Mucosa of descending colon (tissue), 3 donors: Measurements from ENCODE around the gene LRP1B. TPM values are rescaled to one million over a fixed set of nuclear protein-coding genes. Genes with fewer than 3 reads are reported as not detected.

Experiments used
- ATAC-seq: fragments of 200-7000 bp; cut with Tn5 transposase; one replicate; pipeline ENCODE4 v1.9.1; 2020; ENCODE audit warnings: mild to moderate bottlenecking, moderate library complexity
- DNase-seq, 3 donors: peaks; one replicate each; pipeline ENCODE4 v3.0.0-alpha.2; 2020
- H3K36me3 ChIP-seq: fragments of 200-600 bp; one replicate; pipeline ENCODE4 v1.8.0; 2021; ENCODE audit warnings: low read depth, mild to moderate bottlenecking
- H3K4me1 ChIP-seq: fragments of 200-600 bp; one replicate; pipeline ENCODE4 v1.8.0; 2021; ENCODE audit warnings: low read depth, mild to moderate bottlenecking
- H3K4me3 ChIP-seq: fragments of 200-600 bp; one replicate; pipeline ENCODE4 v1.8.0; 2021; ENCODE audit warnings: mild to moderate bottlenecking
- H3K9me3 ChIP-seq: fragments of 200-600 bp; one replicate; pipeline ENCODE4 v1.8.0; 2021; ENCODE audit warnings: mild to moderate bottlenecking
- intact Hi-C, 2 donors: fragments of 100-400 bp; cut with DNase I in 1 of 2; cut with micrococcal nuclease in 1 of 2; formaldehyde crosslinking; loops; one replicate each; pipeline versions ENCODE4 v1.11.0 to v1.11.1; 2022; cut with DNase I, micrococcal nuclease
- total RNA-seq, 3 donors: library from RNA; stranded (reverse); fragmentation: NEBNext Ultra II Directional in 2 of 3; extraction: Animal tissue kit (Norgen Biotek cat#: 25700) in 2 of 3; gene quantifications; one replicate each; pipeline versions ENCODE4 v1.2.1 to v1.2.4, GENCODE V29; 2021 to 2023
- TF ChIP-seq, protein P1 (sequence below): fragments of 200-600 bp; IDR thresholded peaks from one replicate; pipeline ENCODE4 v1.8.0; 2022; ENCODE audit warnings: antibody characterized with exemption, mild to moderate bottlenecking
- donor health status: DM: no; HTN: no; CAD: no; lungs with moderate emphysema.
- donor health status: DM: no; HTN: no; CAD: no.
- donor health status: DM: no; HTN: yes; CAD: no.

The LRP1B gene
- total RNA-seq, 3 donors from 2014 or later: 0.12 to 1.6 (median 0.20) TPM

DNA sequence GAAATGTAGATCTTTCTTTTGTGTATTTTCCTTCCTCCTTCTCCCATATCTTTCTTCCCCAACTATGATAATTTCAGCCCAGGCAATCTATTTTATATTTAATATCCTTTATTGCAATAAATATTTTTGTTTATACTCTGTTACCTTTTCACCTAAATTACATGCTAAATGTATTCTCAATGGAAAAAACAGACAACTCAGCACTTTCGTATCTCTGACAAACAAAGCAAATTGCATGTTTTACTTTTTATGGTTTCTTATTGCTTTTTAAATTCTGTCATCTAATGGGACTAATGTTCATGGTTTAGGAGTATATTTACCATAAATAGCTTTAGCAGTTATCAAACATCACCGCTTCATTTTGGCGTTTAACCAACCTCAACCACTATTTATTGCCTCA lies 74.0 kb downstream of the LRP1B start:
- no peak overlapping the region for H3K4me3 ChIP-seq
- H3K36me3 ChIP-seq: no peaks in the 10 kb centered on the region
- intact Hi-C loops: no loop called here
- DNase-seq (no peak), ATAC-seq (no peak)
- no peaks in the 10 kb centered on the region for H3K9me3 ChIP-seq
- TF ChIP-seq, protein P1, sequence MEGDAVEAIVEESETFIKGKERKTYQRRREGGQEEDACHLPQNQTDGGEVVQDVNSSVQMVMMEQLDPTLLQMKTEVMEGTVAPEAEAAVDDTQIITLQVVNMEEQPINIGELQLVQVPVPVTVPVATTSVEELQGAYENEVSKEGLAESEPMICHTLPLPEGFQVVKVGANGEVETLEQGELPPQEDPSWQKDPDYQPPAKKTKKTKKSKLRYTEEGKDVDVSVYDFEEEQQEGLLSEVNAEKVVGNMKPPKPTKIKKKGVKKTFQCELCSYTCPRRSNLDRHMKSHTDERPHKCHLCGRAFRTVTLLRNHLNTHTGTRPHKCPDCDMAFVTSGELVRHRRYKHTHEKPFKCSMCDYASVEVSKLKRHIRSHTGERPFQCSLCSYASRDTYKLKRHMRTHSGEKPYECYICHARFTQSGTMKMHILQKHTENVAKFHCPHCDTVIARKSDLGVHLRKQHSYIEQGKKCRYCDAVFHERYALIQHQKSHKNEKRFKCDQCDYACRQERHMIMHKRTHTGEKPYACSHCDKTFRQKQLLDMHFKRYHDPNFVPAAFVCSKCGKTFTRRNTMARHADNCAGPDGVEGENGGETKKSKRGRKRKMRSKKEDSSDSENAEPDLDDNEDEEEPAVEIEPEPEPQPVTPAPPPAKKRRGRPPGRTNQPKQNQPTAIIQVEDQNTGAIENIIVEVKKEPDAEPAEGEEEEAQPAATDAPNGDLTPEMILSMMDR: no peak
- no peaks in the 10 kb centered on the region for H3K4me1 ChIP-seq

DNA sequence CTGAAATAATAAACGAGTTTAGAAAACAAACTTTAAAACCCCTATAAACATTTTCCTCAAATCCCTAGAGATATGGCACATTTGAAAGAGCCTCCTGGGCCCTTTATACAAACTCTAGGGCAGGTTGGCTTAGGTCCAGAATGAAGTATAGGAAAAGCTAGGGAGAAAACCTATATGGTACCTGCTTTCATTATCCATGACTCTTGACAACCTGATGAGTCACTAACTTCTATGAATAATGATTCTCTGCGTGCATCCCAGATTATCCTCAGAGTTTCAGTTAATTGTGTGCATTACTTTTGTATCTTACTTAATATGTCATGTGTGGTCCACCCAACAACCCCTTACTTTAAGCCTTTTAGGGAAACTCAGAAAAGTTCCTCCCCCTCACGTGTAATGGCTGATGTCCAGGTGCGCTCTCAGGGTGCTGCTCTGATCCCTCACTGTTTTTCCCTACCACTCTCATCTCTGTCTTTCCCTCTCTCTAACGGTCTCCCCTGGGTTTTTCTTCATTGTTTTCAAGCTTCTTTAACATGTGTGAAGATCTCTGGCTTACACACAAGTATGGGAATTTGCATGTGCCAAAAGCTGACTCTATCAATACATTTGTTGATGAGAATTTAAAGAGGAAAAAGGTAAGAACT lies 78.5 kb downstream of the LRP1B start:
- Histone ChIP-seq H3K9me3 (no peaks in the 10 kb centered on the region), H3K36me3 (no peaks in the 10 kb centered on the region), H3K4me1 (no peaks in the 10 kb centered on the region), H3K4me3 (no peak overlapping the region)
- ATAC-seq (no peak), DNase-seq (no peak)
- TF ChIP-seq, protein P1: no peak
- intact Hi-C loops: no loop called here

DNA sequence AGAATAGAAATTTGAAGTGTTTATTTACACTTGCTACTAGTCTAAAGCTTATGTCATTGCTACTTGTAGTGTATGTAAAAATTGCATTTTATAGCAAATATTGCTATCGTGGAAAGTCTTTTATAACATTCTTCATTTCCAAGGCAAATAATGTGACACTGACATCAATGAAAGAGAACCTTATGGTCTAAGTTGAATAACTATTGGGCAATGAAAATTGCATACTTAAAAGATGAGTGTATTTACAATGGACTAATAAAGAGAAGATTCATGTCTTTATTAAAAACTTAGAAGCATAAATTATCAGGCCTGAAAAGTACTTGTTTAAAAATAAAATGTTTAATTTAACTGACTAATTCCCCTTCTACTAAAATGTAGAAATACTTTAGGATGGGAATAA lies 82.2 kb downstream of the LRP1B start:
- H3K4me1 ChIP-seq: no peaks in the 10 kb centered on the region
- intact Hi-C loops: no loop called here
- TF ChIP-seq, protein P1: no peak
- no peak overlapping the region for H3K4me3 ChIP-seq
- DNase-seq (no peak), ATAC-seq (no peak)
- H3K9me3 ChIP-seq: no peaks in the 10 kb centered on the region
- H3K36me3 ChIP-seq: no peaks in the 10 kb centered on the region

DNA sequence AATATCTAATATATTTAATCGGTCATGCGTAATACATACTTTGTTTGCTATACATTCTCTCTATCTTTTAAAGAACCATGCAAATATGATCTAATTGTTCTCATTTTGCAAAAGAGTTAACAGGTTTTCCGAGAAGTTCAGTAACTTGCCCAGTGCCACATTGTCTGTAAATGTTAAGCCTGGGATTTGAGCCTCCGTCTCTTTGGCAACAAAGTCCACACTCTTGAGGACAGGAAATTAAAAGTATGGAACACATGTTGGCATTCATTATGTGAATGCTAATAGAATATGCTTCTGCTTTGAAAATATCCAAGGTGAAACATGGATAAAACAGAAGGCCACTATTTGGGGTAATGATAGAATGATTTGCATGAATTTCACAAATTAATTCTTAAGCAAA lies 85.2 kb downstream of the LRP1B start:
- intact Hi-C loops: no loop called here
- no peaks in the 10 kb centered on the region for H3K9me3 ChIP-seq
- ATAC-seq: no peak

DNA sequence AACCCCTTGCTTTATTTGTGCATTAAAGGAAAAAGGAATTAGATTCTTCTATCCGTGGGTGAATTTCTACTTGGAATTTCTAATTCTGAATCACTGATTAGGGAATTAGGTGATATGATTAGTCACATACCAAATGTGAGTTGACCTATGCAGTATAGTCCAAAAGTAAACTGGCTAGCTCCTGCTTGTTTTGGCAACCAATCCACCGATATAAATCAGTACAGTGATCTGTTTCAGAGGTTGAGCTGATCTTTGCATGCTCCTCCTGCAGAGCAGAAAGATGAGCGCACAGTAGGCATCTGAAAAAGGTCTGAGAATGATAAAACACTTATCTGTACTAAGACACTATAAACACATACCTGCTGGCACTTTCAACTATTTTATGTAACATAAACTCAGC lies 86.6 kb downstream of the LRP1B start:
- Histone ChIP-seq H3K4me3 (no peak overlapping the region), H3K4me1 (no peaks in the 10 kb centered on the region), H3K36me3 (no peaks in the 10 kb centered on the region), H3K9me3 (no peaks in the 10 kb centered on the region)
- DNase-seq (no peak), ATAC-seq (no peak)
- TF ChIP-seq, protein P1: no peak
- intact Hi-C loops: no loop called here

More for the DNA sequence above, 85.2 kb downstream of the LRP1B start:
- no peaks in the 10 kb centered on the region for H3K4me1 ChIP-seq
- TF ChIP-seq, protein P1: no peak
- DNase-seq: no peak
- no peaks in the 10 kb centered on the region for H3K36me3 ChIP-seq
- H3K4me3 ChIP-seq: no peak overlapping the region
